ENCODE results near the gene CERS6.

DNA sequence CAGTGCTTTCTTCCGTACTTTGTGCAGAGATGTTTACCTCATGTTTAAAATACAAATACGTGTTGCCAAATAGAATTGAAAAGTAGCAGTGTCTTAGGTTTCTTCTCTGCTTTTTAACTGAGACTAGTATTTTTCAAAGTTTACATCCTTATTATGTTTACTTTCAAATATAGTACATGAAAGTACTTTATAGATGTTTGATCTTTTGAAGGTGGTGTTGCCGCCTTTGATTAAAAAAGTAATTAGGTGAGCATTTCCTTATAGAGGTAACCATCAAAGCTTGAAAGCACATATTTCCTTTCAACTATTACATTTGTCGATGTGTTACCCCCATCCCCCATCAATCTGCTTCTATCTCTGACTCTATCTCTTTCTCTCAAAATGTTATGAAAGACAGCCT, 87.0 kb downstream of the CERS6 start:
- TF ChIP-seq GATA2 (IDR thresholded peaks at IDR 0.05; ENCODE audit: low read depth, low read length) (no peak), GATA3 (IDR thresholded peaks at IDR 0.05; ENCODE audit: low read depth, low read length) (no peak)
